LNCAP (cell line): ENCODE measurements around the gene CDPF1.

Source experiments
- CTCF ChIP-seq: fragments of 450-650 bp; IDR thresholded peaks from 2 replicates; pipeline ENCODE4 v1.5.1; 2017; ENCODE audit warnings: mild to moderate bottlenecking

Gene CDPF1

GRCh38 chr22:46224044-46224897 is 25.8 kb downstream of the CDPF1 start:
- TF ChIP-seq CTCF, result no peak

GRCh38 chr22:46220921-46221320 is 29.2 kb downstream of the CDPF1 start:
- TF ChIP-seq CTCF, result no peak

GRCh38 chr22:46219636-46220035 is 30.5 kb downstream of the CDPF1 start:
- no peak for TF ChIP-seq CTCF

- TF ChIP-seq CTCF, result no peak
Measured at GRCh38 chr22:46214616-46215015, 35.5 kb downstream of the CDPF1 start.

GRCh38 chr22:46214149-46214548 is 35.9 kb downstream of the CDPF1 start:
- no peak for TF ChIP-seq CTCF

GRCh38 chr22:46213052-46213451 is 37.0 kb downstream of the CDPF1 start:
- no peak for TF ChIP-seq CTCF

GRCh38 chr22:46212195-46212594 is 37.9 kb downstream of the CDPF1 start:
- no peak for TF ChIP-seq CTCF
